ENCODE measurements around the gene CREB3L2.

DNA sequence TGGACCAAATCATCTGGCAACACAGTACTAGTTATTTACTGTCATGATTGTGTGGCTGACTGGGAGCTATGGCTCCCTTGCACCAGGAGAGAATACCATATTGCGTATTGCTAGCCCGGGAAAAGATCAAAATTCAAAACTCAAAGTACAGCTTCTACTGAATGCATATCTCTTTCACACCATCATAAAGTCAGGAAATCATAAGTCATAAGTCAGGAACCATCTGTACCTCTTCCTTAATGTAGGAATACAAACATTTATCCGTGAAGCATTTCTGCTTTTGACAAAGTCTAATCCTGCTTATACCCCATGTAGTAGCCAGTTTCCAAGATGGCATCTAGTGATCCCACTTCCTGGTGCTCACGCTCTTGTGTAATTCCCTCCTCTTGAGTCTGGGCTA, 2.2 kb upstream of the CREB3L2 start:
- TF ChIP-seq POLR2A (IDR thresholded peaks at IDR 0.05) (no peak), POLR2AphosphoS5 (IDR thresholded peaks at IDR 0.05) (no peak)
- TF ChIP-seq, protein P1, sequence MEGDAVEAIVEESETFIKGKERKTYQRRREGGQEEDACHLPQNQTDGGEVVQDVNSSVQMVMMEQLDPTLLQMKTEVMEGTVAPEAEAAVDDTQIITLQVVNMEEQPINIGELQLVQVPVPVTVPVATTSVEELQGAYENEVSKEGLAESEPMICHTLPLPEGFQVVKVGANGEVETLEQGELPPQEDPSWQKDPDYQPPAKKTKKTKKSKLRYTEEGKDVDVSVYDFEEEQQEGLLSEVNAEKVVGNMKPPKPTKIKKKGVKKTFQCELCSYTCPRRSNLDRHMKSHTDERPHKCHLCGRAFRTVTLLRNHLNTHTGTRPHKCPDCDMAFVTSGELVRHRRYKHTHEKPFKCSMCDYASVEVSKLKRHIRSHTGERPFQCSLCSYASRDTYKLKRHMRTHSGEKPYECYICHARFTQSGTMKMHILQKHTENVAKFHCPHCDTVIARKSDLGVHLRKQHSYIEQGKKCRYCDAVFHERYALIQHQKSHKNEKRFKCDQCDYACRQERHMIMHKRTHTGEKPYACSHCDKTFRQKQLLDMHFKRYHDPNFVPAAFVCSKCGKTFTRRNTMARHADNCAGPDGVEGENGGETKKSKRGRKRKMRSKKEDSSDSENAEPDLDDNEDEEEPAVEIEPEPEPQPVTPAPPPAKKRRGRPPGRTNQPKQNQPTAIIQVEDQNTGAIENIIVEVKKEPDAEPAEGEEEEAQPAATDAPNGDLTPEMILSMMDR (IDR thresholded peaks at IDR 0.05) = no peak
